ENCODE data around the gene PMPCA. TPM values are rescaled to one million over a fixed set of nuclear protein-coding genes. Genes with fewer than 3 reads are reported as not detected.

PMPCA gene
- total RNA-seq, 4 donors from 2014 or later: 35.9 to 63.1 (median 42.7) TPM

GRCh38 chr9:136442265-136442664 lies 31.8 kb downstream of the PMPCA start:
- H3K4me3 ChIP-seq: no peak overlapping the region
- in situ Hi-C loops (cut with MboI; ENCODE audit: low sequenced_read_pairs in 4 of 4): no loop called here
- no peaks in the 10 kb centered on the region for H3K27me3 ChIP-seq
- TF ChIP-seq CTCF (IDR thresholded peaks at IDR 0.05 in 4 of 5, conservative IDR thresholded peaks at IDR 0.05 in 1 of 5) (no peak), POLR2A (IDR thresholded peaks at IDR 0.05) (no peak)
- no peak for DNase-seq
- no peak for ATAC-seq
- H3K27ac ChIP-seq: no peak overlapping the region
- no peaks in the 10 kb centered on the region for H3K9me3 ChIP-seq
- peaks cover 0 to 66% of the 10 kb centered on the region in 2 donors for H3K36me3 ChIP-seq
- peaks cover 18 to 25% of the 10 kb centered on the region in 2 donors for H3K4me1 ChIP-seq
- intact Hi-C loops (cut with DNase I; ENCODE audit: low total_unique reads): no loop called here

- in situ Hi-C loops (cut with MboI; ENCODE audit: low sequenced_read_pairs in 4 of 4) (no loop called here), intact Hi-C loops (cut with DNase I; ENCODE audit: low total_unique reads) (no loop called here)
- TF ChIP-seq POLR2A (IDR thresholded peaks at IDR 0.05): no peak
- TF ChIP-seq CTCF (IDR thresholded peaks at IDR 0.05 in 4 of 5, conservative IDR thresholded peaks at IDR 0.05 in 1 of 5): no peak
- Histone ChIP-seq H3K36me3 (peaks cover 0 to 74% of the 10 kb centered on the region in 2 donors), H3K27me3 (no peaks in the 10 kb centered on the region), H3K27ac (no peak overlapping the region), H3K4me1 (peaks cover 10 to 17% of the 10 kb centered on the region in 2 donors), H3K4me3 (no peak overlapping the region), H3K9me3 (no peaks in the 10 kb centered on the region)
- DNase-seq (no peak), ATAC-seq (no peak)
Observed at GRCh38 chr9:136443087-136443486, 32.6 kb downstream of the PMPCA start.

- intact Hi-C loops (cut with DNase I; ENCODE audit: low total_unique reads): no loop called here
- TF ChIP-seq CTCF (IDR thresholded peaks at IDR 0.05 in 4 of 5, conservative IDR thresholded peaks at IDR 0.05 in 1 of 5) (no peak), POLR2A (IDR thresholded peaks at IDR 0.05) (no peak)
- H3K27ac ChIP-seq: no peak overlapping the region
- peaks cover 0 to 80% of the 10 kb centered on the region in 2 donors for H3K36me3 ChIP-seq
- no peak overlapping the region for H3K4me3 ChIP-seq
- ATAC-seq (no peak), DNase-seq (no peak)
- no peaks in the 10 kb centered on the region for H3K27me3 ChIP-seq
- in situ Hi-C loops (cut with MboI; ENCODE audit: low sequenced_read_pairs in 4 of 4): no loop called here
- H3K9me3 ChIP-seq: no peaks in the 10 kb centered on the region
- peaks cover 8 to 11% of the 10 kb centered on the region in 2 donors for H3K4me1 ChIP-seq
Observed at GRCh38 chr9:136443687-136444086, 33.2 kb downstream of the PMPCA start.

GRCh38 chr9:136444102-136444501 lies 33.6 kb downstream of the PMPCA start:
- DNase-seq (no peak), ATAC-seq (no peak)
- Histone ChIP-seq H3K27me3 (no peaks in the 10 kb centered on the region), H3K36me3 (peaks cover 0 to 84% of the 10 kb centered on the region in 2 donors), H3K4me1 (peaks cover 8% of the 10 kb centered on the region in 2 donors), H3K27ac (no peak overlapping the region), H3K9me3 (no peaks in the 10 kb centered on the region), H3K4me3 (no peak overlapping the region)
- in situ Hi-C loops (cut with MboI; ENCODE audit: low sequenced_read_pairs in 4 of 4) (no loop called here), intact Hi-C loops (cut with DNase I; ENCODE audit: low total_unique reads) (no loop called here)
- no peak for TF ChIP-seq CTCF (IDR thresholded peaks at IDR 0.05 in 4 of 5, conservative IDR thresholded peaks at IDR 0.05 in 1 of 5)

- intact Hi-C loops (cut with DNase I; ENCODE audit: low total_unique reads) (no loop called here), in situ Hi-C loops (cut with MboI; ENCODE audit: low sequenced_read_pairs in 4 of 4) (no loop called here)
- Histone ChIP-seq H3K4me1 (no peaks in the 10 kb centered on the region), H3K4me3 (no peak overlapping the region), H3K36me3 (peaks cover 0 to 97% of the 10 kb centered on the region in 2 donors), H3K27me3 (no peaks in the 10 kb centered on the region), H3K9me3 (no peaks in the 10 kb centered on the region), H3K27ac (no peak overlapping the region)
- TF ChIP-seq CTCF (IDR thresholded peaks at IDR 0.05 in 4 of 5, conservative IDR thresholded peaks at IDR 0.05 in 1 of 5) (no peak), POLR2A (IDR thresholded peaks at IDR 0.05) (no peak)
- DNase-seq (no peak), ATAC-seq (no peak)
Observed at GRCh38 chr9:136445799-136446198, 35.3 kb downstream of the PMPCA start.

Measured in gastrocnemius medialis (tissue), 4 donors.